HG02870 (cell line): ENCODE data around the gene RUNX3.
"Not testable (repeated sequence)": the region's sequence is repeated elsewhere in the genome, so short reads cannot be mapped to it uniquely, and the experiment has no call there.

ENCODE experiments used
- ATAC-seq: cut with Tn5 transposase; IDR thresholded peaks from one replicate; pipeline ENCODE4 v1.9.1; 2021; ENCODE audit warnings: mild to moderate bottlenecking, moderate library complexity; ENCODE audit not compliant: unreplicated experiment

The RUNX3 gene

DNA sequence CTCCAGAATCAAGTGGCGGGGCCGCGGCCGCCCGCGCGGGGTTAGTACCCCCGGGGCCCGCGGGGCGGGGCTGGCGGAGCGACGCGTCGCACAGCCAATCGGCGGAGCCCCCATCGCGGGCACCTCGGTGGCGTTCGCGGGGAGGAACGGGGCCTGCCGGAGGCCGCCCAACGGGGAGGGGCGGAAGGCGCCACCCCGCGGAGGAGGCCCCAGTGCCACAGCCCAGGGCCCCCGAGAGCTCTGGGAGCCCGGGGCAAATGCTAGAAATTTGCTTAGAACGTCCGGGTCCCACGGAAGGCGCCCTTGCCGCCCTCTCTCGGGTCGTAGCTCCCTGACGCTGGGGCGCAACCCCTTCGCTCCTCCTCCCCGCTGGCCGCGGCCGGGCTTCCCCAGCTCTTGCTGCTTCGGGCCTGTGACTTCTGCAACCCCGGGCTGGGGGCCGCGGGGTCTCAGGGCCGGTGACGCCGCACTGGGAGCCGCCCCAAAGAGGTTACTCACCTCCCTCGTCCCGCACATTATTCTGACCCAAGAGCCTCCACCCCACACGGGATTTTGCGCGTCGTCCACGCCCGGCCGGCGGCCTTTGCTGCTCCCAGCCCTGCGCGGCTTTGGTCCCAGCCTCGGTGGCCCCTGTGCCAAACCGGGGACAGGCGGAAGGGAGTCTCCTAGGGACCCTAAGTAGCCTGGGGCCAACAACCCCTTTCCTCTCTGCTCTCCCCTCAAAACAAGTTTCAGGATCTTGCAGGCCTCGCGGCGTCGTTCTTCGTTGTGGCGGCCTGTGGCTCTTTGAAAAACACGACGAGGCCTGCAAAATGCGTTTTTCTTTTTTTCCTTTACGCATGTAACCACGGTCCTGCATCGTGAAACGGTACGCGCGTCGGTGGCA is at the start of gene RUNX3:
Gene RUNX3 (minus strand): TSS at position 17 of the 886 bp plus-strand sequence. CDS start 408 bp downstream, outside the sequence.
- peak; percentile 54 for ATAC-seq

DNA sequence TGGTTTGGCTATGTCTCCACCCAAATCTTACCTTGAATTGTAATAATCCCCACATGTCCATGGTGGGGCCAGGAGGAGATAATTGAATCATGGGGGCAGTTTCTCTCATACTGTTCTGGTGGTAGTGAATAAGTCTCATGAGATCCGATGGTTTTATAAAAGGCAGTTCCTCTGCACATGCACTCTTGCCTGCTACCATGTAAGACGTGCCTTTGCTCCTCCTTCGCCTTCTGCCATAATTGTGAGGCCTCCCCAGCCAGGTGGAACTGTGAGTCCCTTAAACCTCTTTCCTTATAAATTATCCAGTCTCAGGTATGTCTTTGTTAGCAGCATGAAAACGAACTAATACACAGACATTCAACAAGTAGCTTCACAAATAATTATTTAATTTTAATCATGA is 49.2 kb upstream of the RUNX3 start:
- not testable (repeated sequence) for ATAC-seq

DNA sequence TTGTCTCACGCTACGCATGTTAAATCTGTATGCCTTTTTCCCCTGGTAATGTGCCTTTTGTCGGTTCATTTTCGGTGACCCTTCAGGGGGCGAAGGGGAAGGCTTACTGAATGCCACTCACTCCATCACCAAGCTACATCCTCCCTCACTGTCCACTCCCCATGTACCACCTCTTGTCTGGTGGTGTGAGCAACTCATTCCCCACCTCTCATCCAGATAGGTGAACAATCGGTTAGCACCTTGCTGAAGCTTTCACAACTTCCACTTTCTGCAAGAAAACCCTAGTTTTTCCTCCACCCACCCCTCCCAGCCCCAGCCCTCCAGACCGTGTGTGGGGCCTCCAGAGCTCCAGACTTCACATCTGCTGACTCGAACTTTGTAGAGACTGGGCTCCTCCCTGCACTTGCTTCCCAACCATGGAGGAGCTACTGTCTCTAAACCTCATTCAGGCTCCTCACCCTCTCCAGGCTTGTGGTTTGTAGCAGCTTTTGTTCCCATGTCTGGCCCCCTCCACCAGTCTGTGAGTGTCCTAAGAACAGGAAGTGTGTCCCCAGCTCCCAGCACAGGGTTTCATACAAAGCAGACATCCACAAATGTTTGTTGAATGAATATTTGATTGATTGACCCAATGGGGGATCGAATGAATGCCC is 48.4 kb upstream of the RUNX3 start:
- no peak for ATAC-seq

DNA sequence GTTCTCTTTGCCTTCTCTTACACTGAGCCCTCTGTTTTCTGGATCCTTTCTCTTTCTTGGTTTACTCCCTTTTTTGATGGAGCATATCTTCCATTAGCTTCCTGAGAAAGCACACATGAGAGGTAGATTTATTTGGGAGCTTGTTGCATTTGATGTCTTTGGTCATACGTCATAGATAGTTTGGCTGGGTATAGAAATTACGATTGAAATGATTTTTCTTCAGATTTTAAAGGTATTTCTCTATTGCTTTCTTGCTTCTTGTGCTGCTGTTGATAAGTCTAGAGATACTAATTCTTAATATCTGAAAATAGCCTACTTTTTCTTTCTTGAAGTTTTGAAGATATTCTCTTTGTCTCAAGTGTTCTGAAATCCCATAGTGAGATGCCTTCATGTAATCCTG is 45.3 kb upstream of the RUNX3 start:
- ATAC-seq: no peak

DNA sequence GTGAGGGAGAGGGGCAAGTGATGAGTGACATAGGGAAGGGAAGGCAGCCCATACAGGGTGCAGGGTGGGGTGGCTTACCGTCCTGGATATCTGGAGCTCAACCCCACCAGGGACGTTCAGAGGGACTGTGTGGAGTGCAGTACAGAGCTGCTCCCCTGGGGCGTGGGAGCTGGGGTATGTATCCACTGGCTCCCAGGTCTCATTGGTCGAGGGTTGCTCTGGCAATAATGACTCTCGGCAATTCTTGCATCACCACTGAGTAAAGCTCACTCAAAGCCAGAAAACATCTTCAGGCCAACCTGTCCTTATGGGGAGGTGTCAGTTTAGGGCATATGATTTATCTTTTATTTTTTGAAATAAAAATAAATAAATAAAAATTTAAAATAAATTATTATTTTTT is 43.2 kb upstream of the RUNX3 start:
- no peak for ATAC-seq

DNA sequence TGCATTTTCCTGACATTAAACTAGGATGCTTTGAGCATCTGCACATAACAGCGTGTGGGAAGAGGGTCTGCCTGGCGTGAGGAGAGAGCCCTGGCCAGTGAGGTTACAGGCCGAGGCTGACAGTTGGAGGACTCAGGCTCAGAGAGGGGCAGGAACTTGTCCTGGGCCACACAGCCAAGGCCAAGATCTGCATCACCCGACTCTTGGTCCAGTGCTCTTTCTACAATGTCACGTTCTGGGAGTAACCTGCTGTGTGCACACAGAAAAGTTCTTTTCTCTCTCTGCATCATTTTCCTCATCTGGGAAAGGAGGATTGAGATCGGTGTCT is 42.8 kb upstream of the RUNX3 start:
- no peak for ATAC-seq

DNA sequence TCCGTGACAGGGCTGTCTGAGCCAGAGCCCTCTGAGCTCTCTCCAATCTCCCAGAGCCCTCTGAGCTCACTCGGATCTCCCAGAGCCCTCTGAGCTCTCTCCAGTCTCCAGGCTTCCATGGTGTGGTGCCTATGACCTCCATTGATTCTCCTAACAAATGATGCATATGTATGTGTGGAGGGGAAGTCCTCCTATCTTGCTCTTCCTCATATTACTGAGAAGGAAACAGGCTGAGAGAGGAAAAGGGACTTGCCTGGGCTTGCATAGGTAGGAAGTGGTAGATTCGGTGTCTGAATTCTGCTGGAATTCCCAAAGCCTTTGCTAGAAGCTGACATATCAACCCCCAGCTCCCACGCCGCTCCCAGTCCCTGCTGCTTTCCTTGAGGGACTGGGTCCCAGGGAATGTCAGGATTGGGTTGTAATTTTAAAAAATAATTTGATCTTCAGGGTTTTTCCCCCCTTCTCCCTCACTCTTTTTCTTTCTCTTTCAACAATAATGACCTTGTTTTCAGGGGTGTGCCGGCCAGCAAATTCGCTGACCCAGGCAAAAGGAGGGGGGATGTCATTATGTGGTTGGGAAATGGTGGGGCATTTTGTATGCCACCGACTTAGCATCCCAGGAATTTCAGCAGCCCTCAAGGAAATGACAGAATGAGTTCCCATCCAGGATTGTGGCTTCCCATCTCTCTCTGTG is 42.3 kb upstream of the RUNX3 start:
- no peak for ATAC-seq

DNA sequence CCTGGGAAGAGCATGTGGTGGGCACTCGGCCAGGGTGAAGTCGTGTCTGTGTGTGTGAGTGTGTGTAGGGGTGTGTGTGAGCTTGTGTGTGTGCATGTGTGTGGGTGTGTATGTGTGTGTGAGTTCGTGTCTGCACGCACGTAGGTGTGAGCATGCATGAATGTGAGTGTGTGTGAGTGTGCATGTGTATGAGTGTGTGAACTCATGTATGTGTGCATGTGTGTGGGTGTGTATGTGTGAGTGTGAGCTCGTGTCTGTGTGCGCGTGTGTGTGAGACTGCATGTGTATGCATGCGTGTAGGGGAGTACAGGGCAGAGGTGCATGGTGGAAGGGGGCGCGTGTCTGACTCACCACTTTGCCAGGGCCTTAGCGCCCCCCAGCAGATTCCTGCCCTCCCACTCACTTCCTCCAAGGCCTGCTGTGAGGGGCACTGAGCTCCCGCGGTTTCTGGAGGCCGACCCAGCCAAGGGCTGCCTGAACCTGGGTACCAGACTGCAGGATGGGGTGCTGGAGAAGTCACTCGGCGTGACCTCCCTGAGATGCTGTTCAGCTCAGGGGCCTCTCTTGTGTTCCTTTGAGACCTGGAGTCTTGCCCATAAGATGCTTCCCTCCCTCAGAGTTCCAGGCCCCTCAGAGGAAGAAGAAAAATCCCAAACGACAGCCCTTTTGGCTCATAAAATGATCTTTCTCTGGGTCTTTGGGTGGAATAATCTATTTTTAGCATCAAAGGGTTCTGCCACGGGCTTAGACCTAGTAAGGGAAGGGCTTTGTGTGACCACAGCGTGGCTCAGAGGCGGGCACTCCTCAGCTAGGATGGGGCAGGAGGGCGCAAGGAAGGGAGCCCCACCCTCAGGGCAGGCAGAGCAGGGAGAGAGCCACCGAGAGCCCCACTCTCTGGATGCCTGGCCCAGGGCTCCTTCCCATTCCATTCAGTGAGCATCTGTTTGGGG is 41.1 kb upstream of the RUNX3 start:
- no peak for ATAC-seq

DNA sequence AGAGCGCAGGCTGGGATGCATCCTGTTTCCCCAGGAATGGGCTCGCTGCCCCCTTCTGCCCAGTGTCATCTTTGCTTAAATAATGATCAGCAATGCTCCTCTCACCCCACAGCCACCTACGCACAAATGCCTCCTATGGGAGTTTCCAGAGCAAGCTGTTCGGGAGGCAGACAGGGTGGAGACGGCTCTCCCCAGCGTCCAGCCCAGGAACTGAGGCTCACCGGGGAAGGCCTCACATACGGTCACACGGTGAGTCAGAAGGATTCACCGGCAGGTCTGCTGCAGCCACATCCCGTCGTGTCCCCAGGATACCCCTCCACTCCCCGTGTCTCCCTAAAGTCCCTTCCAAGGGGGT is 40.3 kb upstream of the RUNX3 start:
- no peak for ATAC-seq

DNA sequence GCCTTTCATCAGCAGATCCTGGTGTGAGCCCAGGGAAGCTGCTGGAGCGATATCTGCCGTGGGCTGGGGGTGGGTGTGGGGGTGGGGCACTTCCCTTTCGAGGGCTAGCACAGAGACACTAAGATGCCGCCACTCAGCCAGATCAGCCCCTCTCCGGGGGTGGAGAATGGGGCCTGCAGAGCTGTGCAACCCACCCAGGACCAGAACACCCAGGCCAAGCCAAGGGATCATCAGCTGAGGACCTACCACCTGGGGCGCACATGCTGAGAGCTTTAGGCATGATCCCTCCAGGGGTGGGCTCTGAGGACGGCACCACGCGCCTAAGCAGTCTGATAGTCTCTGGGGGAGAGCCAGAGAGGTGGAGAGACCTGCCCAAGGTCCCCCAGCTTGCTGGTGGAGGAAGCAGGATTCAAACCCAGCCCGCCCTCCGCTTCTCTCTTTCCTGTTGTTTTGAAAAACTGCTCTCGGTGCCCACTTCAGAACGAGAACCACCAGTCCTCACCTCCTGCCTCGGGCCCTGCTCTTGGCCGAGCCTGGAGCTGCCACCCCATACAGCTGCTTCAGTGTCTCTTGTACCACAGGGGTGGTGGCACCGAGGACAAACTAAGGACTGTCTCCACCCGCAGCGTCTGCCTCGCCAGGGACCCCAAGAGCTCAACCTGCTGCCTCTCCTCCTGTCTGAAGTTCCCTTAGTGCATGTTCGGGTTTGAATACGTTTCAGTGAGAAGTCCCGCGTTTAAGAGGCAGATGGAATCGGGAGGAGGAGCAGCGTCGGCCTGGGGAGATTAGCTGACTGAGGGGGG is 39.7 kb upstream of the RUNX3 start:
- ATAC-seq: no peak

DNA sequence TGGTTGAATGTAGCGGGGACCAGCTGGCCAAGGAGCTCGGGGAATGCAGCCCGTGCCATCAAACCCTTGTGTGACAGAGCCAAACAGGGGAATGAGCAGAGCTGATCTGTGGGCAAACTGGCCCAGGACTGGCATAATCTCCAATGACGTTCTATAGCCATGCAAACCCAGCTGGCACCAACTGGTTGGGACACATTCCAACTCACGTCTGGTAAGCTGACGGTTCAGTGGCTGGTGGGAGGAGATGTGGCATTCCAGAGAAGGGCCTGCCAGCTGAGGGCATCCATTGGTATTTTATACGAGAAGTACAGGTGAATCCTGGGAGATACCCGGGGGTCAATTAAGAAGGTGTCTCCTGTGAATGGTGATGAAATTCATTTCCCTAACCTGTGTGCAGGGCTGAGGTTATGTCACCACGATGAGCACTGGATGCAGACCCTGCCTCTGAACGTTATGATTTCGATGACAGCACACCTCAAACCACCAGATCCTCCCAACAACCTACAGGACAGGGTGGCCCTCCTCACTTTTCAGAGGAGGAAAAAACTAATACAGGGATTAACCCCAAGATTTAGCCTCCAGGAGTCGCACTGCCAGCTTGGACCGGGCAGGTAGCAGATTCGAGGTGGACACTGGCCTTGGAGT is 39.0 kb upstream of the RUNX3 start:
- ATAC-seq: no peak

DNA sequence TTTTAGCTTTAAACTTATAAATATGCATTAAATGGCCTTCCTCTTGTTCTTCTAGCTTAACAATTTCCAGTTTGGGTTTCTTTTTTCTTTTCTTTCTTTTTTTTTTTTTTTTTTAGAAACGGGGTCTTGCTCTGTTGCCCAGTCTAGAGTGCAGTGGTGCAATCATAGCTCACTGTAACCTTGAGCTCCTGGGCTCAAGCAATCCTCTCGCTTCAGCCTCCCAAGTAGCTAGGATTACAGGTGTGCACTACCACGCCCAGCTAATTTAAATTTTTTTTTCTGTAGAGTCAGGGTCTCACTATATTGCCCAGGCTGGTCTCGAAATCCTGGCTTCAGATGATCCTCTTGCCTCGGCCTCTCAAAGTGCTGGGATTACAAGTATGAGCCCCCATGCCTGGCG is 37.9 kb upstream of the RUNX3 start:
- no peak for ATAC-seq

DNA sequence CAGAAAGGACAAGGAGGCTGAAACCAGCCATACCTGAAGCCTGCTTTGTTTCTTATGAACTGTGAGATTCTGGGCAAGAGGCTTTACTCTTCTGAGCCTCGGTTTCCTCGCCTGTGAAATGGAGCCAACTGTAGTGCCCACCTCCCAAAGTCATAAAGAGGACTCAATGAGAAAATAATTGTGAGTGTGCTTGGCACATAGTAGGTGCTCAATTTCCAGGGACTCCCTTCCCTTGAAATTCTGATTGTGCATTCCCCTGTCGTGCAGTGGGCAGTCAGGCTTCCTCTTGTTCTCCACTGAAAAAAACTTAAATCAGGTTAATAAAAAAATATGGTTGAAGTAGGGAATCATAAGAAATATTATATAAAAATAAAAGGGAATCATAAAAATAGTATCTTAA is 37.5 kb upstream of the RUNX3 start:
- no peak for ATAC-seq

DNA sequence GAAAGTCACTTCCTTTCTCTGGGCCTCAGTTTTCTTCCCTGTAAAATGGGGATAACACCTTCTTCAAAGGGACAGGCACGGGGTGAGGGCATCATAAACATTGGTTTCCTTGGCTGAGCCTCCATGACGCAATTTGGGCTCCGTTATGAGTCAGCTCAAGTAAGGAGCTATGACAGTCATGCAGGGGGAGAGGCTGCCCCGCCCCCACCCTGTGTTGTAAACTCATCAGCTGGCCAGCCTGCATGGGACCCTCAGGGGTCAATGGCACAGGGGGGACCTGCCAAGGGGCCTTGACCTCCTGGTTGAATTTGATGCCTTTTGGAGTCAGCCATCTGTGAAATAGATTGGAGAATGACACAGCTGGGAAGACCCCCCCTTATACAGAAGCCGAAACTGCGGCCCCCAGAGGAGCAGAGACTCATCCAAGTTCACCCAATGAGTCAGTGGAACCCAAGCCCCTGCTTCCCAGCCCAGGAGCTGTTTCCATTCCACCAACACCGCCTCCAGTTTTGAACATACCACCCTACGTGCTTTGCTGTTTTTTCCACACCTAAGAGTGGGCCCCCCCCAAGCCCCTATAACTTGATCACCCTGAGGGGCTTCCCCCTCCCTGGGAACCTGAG is 36.8 kb upstream of the RUNX3 start:
- no peak for ATAC-seq

DNA sequence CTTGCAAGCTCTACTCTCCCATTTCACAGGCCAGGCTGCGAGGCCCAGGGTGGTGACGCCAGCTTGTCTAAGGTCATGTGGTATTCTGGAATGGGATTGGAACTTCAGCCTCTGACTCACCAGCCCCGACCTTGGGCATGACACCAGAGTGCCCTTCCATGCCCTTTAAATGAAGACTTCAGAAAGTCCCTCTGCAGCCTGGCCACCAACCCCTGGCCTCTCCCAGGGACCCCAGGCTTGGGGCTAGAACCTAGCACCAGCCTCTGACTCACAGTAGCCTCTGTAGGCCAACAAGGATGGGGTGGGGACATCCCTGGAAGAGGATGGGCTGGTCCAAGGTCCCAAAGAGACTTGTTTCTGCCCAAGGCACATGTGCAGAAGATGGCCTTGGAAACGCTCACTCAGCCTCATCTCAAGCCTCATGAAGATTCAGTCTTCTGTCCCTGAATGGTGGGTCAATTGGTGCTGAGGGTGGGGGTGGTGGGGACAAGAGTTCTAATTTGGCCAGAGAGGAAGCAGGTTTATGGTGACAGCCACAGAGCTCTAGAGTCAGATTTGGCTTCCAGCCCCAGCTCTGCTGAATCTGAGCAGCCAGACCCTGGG is 36.1 kb upstream of the RUNX3 start:
- no peak for ATAC-seq

DNA sequence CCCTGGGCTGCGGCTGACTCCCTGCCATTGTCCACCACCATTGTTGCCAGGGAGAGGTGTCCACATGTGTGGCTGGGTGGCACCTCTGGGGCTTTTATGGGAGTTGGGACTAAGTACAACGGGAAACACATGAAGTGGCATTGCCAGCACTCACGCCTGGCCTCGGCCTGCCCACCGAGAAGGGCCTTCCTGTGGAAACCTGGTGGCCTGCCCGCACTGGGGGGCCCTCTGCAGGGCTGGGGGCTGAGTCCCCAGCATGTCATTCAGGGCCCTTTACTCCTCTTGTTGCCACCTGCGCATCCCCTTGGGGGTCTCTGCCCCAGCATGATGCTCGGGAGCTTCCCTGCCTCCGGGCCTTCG is 35.5 kb upstream of the RUNX3 start:
- ATAC-seq: no peak

DNA sequence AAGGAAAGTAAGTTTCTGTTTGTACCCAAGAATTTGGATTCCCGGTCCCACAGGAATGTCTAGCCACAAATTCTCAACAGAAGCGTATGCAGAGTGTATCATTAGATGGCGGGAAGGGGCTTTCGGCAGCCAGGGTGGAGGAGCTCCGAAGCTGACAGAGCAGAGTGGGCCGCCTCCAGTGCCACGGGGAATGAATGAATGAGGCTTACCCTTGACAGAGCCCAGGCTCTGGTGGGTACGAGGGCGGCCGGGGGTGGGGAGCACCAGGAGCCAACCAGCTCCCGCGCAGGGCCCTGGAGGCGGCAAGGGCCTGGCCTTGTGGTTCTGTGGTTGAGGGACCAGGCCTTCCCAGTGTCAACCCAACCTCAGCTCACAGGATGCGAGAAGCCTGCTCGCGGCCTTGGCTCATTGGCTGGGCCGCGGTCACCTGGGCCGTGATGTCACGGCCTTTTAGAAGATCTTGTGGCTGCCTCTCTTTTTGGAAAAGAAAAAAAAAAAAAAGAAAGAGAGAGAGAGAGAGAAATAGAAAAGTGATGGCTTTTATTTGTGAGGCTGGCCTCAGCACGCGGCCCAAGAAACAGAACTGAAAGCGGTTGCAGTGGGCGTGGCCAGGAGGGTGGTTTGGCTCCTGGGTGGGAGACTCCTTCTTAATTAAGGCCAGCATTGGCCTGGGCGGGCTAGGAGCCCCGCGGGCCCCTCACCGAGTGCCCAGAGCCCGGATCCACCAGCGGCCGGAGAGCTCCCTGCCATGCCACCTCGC is 34.9 kb upstream of the RUNX3 start:
- peak; percentile 68 for ATAC-seq
